HepG2 (cell line): ENCODE data around the gene ZNF66. TPM values are rescaled to one million over a fixed set of nuclear protein-coding genes. Genes with fewer than 3 reads are reported as not detected.
A peak's percentile ranks its signal among the peaks of the same experiment; 100 is the strongest.

Experiments
- CCDC6 ChIP-seq: sonication (generic); formaldehyde crosslinking; IDR thresholded peaks from 2 replicates; pipeline ENCODE4 v1.8.1; 2022; ENCODE audit warnings: mild to moderate bottlenecking, missing genetic modification reagents, moderate library complexity
- GABPA ChIP-seq, 2 experiments: IDR thresholded peaks; 2 replicates each; pipeline ENCODE4 v1.6.1; 2011 to 2016; ENCODE audit warnings: low read depth in 2 of 2, low read length in 1 of 2, missing biosample characterization in 1 of 2, missing genetic modification characterization in 1 of 2
- KAT2B ChIP-seq: fragments of 150-350 bp; IDR thresholded peaks from 2 replicates; pipeline ENCODE4 v1.6.1; 2014; ENCODE audit warnings: low read depth, low read length, borderline replicate concordance
- KLF15 ChIP-seq: sonication (generic); formaldehyde crosslinking; IDR thresholded peaks from 2 replicates; pipeline ENCODE4 v1.8.1; 2023; ENCODE audit warnings: borderline replicate concordance, mild to moderate bottlenecking, inconsistent platforms, missing genetic modification reagents, mixed read lengths
- MEIS1 ChIP-seq: sonication (generic); formaldehyde crosslinking; IDR thresholded peaks from 2 replicates; pipeline ENCODE4 v1.9.0; 2021; ENCODE audit warnings: mild to moderate bottlenecking, missing genetic modification reagents, moderate library complexity, borderline replicate concordance
- MXD4 ChIP-seq: IDR thresholded peaks from 2 replicates; pipeline ENCODE4 v1.6.1; 2016; ENCODE audit warnings: mild to moderate bottlenecking, missing biosample characterization, missing genetic modification reagents
- PRDM4 ChIP-seq: sonication (generic); formaldehyde crosslinking; IDR thresholded peaks from 2 replicates; pipeline ENCODE4 v1.9.0; 2021; ENCODE audit warnings: missing genetic modification reagents, borderline replicate concordance
- SIX4 ChIP-seq: sonication (generic); formaldehyde crosslinking; IDR thresholded peaks from 2 replicates; pipeline ENCODE4 v1.4.0; 2020; ENCODE audit warnings: missing genetic modification reagents
- SMAD3 ChIP-seq: sonication (generic); formaldehyde crosslinking; IDR thresholded peaks from 2 replicates; pipeline ENCODE4 v1.4.0; 2020; ENCODE audit warnings: missing genetic modification reagents
- ZNF543 ChIP-seq: sonication (generic); formaldehyde crosslinking; IDR thresholded peaks from 2 replicates; pipeline ENCODE4 v1.4.0; 2020; ENCODE audit warnings: mild to moderate bottlenecking, missing genetic modification reagents
- ZNF720 ChIP-seq: sonication (generic); formaldehyde crosslinking; IDR thresholded peaks from 2 replicates; pipeline ENCODE4 v1.4.0; 2020; ENCODE audit warnings: missing genetic modification reagents
- ZSCAN20 ChIP-seq: sonication (generic); formaldehyde crosslinking; IDR thresholded peaks from 2 replicates; pipeline ENCODE4 v1.4.0; 2020; ENCODE audit warnings: missing genetic modification reagents, mild to moderate bottlenecking, borderline replicate concordance
- polyA plus RNA-seq, 8 experiments: library from polyadenylated mRNA; depleted of rRNA in 3 of 8; stranded (reverse) in 7 of 8; unstranded in 1 of 8; fragments of >200 nt; fragmentation: Illumina TruSeq in 4 of 8; extraction: Trizol in 4 of 8; gene quantifications; 2 replicates each; pipeline versions ENCODE4 v1.2.1 to v1.2.3, GENCODE V29; 2011 to 2016; ENCODE audit warnings: low read depth in 4 of 8, missing spikeins in 1 of 8, mixed read lengths in 1 of 8; ENCODE audit not compliant: insufficient read depth in 1 of 8
- total RNA-seq, 5 experiments: library from RNA; depleted of rRNA; stranded (reverse); fragments of >200 nt; fragmentation: Illumina TruSeq; extraction: Trizol; gene quantifications; 2 replicates each; pipeline ENCODE4 v1.2.3, GENCODE V29; 2016; ENCODE audit warnings: low read depth in 1 of 5
- TF ChIP-seq, protein P1 (sequence below), 2 experiments: fragments of 450-650 bp in 1 of 2; sonication (generic) in 1 of 2; formaldehyde crosslinking in 1 of 2; IDR thresholded peaks; 2 replicates each; pipeline versions ENCODE4 v1.6.1 to v1.8.0; 2016 to 2022; ENCODE audit warnings: antibody characterized with exemption in 1 of 2, mild to moderate bottlenecking in 1 of 2, missing genetic modification reagents in 1 of 2
- TF ChIP-seq, protein P2 (sequence below): IDR thresholded peaks from 2 replicates; pipeline ENCODE4 v1.6.1; 2016; ENCODE audit warnings: low read depth, control low read depth

Gene ZNF66
- total and polyA plus RNA-seq, 2 of the 13 experiments (the other 11 are each of a cell fraction or from before 2014, with no cell fraction given), result 4.0 to 8.0 TPM

GRCh38 chr19:20776083-20777076, at the start of gene ZNF66 (continued):
- no peak for TF ChIP-seq ZNF720 (CRISPR knock-in tag)
- TF ChIP-seq ZSCAN20 (CRISPR knock-in tag), result no peak
- no peak for TF ChIP-seq SMAD3 (CRISPR knock-in tag)
- no peak for TF ChIP-seq PRDM4 (CRISPR knock-in tag)
- TF ChIP-seq GABPA (IDR thresholded peaks at IDR 0.05; ENCODE audit: low read depth, low read length), result peak; percentile 26; the same call in 1 of the 2 replicates
- peak; percentile 62; the same call in 1 of the 2 replicates for TF ChIP-seq GABPA (CRISPR knock-in tag; IDR thresholded peaks at IDR 0.05; ENCODE audit: low read depth)
- peak; percentile 45; the same call in 1 of the 2 replicates for TF ChIP-seq MEIS1 (CRISPR knock-in tag)
- TF ChIP-seq KAT2B, result no peak
- TF ChIP-seq MXD4 (CRISPR knock-in tag), result peak; percentile 67; the same call in 1 of the 2 replicates
- TF ChIP-seq, protein P1, sequence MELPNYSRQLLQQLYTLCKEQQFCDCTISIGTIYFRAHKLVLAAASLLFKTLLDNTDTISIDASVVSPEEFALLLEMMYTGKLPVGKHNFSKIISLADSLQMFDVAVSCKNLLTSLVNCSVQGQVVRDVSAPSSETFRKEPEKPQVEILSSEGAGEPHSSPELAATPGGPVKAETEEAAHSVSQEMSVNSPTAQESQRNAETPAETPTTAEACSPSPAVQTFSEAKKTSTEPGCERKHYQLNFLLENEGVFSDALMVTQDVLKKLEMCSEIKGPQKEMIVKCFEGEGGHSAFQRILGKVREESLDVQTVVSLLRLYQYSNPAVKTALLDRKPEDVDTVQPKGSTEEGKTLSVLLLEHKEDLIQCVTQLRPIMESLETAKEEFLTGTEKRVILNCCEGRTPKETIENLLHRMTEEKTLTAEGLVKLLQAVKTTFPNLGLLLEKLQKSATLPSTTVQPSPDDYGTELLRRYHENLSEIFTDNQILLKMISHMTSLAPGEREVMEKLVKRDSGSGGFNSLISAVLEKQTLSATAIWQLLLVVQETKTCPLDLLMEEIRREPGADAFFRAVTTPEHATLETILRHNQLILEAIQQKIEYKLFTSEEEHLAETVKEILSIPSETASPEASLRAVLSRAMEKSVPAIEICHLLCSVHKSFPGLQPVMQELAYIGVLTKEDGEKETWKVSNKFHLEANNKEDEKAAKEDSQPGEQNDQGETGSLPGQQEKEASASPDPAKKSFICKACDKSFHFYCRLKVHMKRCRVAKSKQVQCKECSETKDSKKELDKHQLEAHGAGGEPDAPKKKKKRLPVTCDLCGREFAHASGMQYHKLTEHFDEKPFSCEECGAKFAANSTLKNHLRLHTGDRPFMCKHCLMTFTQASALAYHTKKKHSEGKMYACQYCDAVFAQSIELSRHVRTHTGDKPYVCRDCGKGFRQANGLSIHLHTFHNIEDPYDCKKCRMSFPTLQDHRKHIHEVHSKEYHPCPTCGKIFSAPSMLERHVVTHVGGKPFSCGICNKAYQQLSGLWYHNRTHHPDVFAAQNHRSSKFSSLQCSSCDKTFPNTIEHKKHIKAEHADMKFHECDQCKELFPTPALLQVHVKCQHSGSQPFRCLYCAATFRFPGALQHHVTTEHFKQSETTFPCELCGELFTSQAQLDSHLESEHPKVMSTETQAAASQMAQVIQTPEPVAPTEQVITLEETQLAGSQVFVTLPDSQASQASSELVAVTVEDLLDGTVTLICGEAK (IDR thresholded peaks at IDR 0.05), result no peak
- TF ChIP-seq, protein P1 (CRISPR knock-in tag; IDR thresholded peaks at IDR 0.05), result 0 out of 2 replicates have a peak, but pooled peaks have one; percentile 29
- no peak for TF ChIP-seq KLF15 (CRISPR knock-in tag)
- TF ChIP-seq, protein P2, sequence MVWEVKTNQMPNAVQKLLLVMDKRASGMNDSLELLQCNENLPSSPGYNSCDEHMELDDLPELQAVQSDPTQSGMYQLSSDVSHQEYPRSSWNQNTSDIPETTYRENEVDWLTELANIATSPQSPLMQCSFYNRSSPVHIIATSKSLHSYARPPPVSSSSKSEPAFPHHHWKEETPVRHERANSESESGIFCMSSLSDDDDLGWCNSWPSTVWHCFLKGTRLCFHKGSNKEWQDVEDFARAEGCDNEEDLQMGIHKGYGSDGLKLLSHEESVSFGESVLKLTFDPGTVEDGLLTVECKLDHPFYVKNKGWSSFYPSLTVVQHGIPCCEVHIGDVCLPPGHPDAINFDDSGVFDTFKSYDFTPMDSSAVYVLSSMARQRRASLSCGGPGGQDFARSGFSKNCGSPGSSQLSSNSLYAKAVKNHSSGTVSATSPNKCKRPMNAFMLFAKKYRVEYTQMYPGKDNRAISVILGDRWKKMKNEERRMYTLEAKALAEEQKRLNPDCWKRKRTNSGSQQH (CRISPR knock-in tag), result peak; percentile 85
- no peak for TF ChIP-seq CCDC6
- TF ChIP-seq ZNF543 (CRISPR knock-in tag), result no peak
- TF ChIP-seq SIX4, result no peak
